Endothelial cell of umbilical vein (primary cell): ENCODE measurements around the gene DPP6. TPM values are rescaled to one million over a fixed set of nuclear protein-coding genes. Genes with fewer than 3 reads are reported as not detected.

Experiments used
- BruUV-seq: library from RNA; stranded (reverse); fragments of 400-500 nt; replicated peaks from 2 replicates; lab custom pipeline; 2021; lab: Mats Ljungman, UMichigan
- CTCF ChIA-PET: fragments of 300-600, 350-600 bp; sonication (Branson Sonifier 250); formaldehyde crosslinking; loops from one replicate; lab custom pipeline; 2021; ENCODE audit warnings: antibody characterized with exemption, inconsistent platforms; lab: Charles Lee
- POLR2A ChIA-PET: fragments of 300-600, 350-600 bp; sonication (Branson Sonifier 250); formaldehyde crosslinking; loops from one replicate; lab custom pipeline; 2021; ENCODE audit warnings: antibody characterized with exemption, inconsistent platforms; lab: Charles Lee
- DNase-seq: peaks from one replicate; pipeline ENCODE4 v3.0.0-alpha.2; 2011; ENCODE audit warnings: low read depth, low spot score
- FAIRE-seq: peaks from 2 replicates; lab custom pipeline; 2011; peaks lifted over from hg19 to GRCh38; lab: Jason Lieb, UNC
- H2AFZ ChIP-seq: 2 replicates; pipeline ENCODE4 v1.6.0; 2012; ENCODE audit warnings: low read depth, low read length, control low read depth, inconsistent platforms
- H3K27ac ChIP-seq: 2 replicates; pipeline ENCODE4 v1.5.1; 2011; ENCODE audit warnings: low read depth, mild to moderate bottlenecking, control low read depth, low read length, moderate library complexity; ENCODE audit not compliant: insufficient read depth
- H3K27me3 ChIP-seq, 2 experiments: 2 replicates each; pipeline versions ENCODE4 v1.6.0 to v1.6.1; 2011; ENCODE audit warnings: low read length in 2 of 2, mixed read lengths in 1 of 2; ENCODE audit not compliant: control insufficient read depth in 2 of 2, insufficient read depth in 2 of 2
- H3K36me3 ChIP-seq, 2 experiments: 2 replicates in 1 of 2; 3 replicates in 1 of 2; pipeline ENCODE4 v1.5.1; 2011; ENCODE audit warnings: low read length in 2 of 2, mild to moderate bottlenecking in 1 of 2, moderate library complexity in 1 of 2; ENCODE audit not compliant: control insufficient read depth in 2 of 2, insufficient read depth in 2 of 2; ENCODE audit errors: extremely low read depth in 1 of 2
- H3K4me1 ChIP-seq: 3 replicates; pipeline ENCODE4 v1.5.1; 2011; ENCODE audit warnings: mild to moderate bottlenecking, low read length; ENCODE audit not compliant: control insufficient read depth, insufficient read depth; ENCODE audit errors: extremely low read depth
- H3K4me2 ChIP-seq: 2 replicates; pipeline ENCODE4 v1.6.1; 2011; ENCODE audit warnings: low read length, control low read depth, mixed read lengths; ENCODE audit not compliant: insufficient read depth
- H3K4me3 ChIP-seq, 3 experiments: fragments of 200-600 bp in 1 of 3; sonication (generic), shearing (Covaris generic) in 1 of 3; replicated peaks in 1 of 3; 2 replicates each; pipeline ENCODE4 v1.5.1; 2011 to 2016; ENCODE audit warnings: control low read depth in 3 of 3, low read length in 3 of 3, mild to moderate bottlenecking in 2 of 3, inconsistent platforms in 1 of 3, low read depth in 1 of 3, moderate library complexity in 1 of 3; ENCODE audit not compliant: insufficient read depth in 1 of 3
- H3K79me2 ChIP-seq: 2 replicates; pipeline ENCODE4 v1.6.0; 2012; ENCODE audit warnings: low read length, inconsistent platforms; ENCODE audit not compliant: control insufficient read depth, insufficient read depth
- H3K9ac ChIP-seq: replicated peaks from 2 replicates; pipeline ENCODE3; 2011; ENCODE audit warnings: low read length, control low read depth; ENCODE audit not compliant: insufficient read depth; ENCODE audit errors: extremely low read depth
- H3K9me1 ChIP-seq: replicated peaks from 3 replicates; pipeline ENCODE4 v1.6.0; 2011; ENCODE audit warnings: mild to moderate bottlenecking, low read length; ENCODE audit not compliant: control insufficient read depth, insufficient read depth; ENCODE audit errors: extremely low read depth
- H3K9me3 ChIP-seq: replicated peaks from 2 replicates; pipeline ENCODE4 v1.5.1; 2012; ENCODE audit warnings: low read length, inconsistent platforms; ENCODE audit not compliant: control insufficient read depth, insufficient read depth
- H4K20me1 ChIP-seq: replicated peaks from 2 replicates; pipeline ENCODE3; 2011; ENCODE audit warnings: mild to moderate bottlenecking, low read length; ENCODE audit not compliant: control insufficient read depth, insufficient read depth; ENCODE audit errors: extremely low read depth
- EZH2 ChIP-seq: IDR thresholded peaks from 2 replicates; pipeline ENCODE4 v1.6.1; 2012; ENCODE audit warnings: borderline replicate concordance, low read depth, mild to moderate bottlenecking, moderate library complexity, low read length, inconsistent platforms; ENCODE audit not compliant: severe bottlenecking
- FOS ChIP-seq: IDR thresholded peaks from 2 replicates; pipeline ENCODE4 v1.6.1; 2011; ENCODE audit warnings: mild to moderate bottlenecking, low read length, moderate library complexity, borderline replicate concordance; ENCODE audit not compliant: insufficient read depth
- GATA2 ChIP-seq: IDR thresholded peaks from 2 replicates; pipeline ENCODE4 v1.7.0; 2011; ENCODE audit warnings: low read depth, mild to moderate bottlenecking, moderate library complexity, mixed read lengths, low read length; ENCODE audit not compliant: insufficient read length, insufficient read depth
- JUN ChIP-seq: IDR thresholded peaks from 2 replicates; pipeline ENCODE4 v1.6.1; 2011; ENCODE audit warnings: borderline replicate concordance, low read depth; ENCODE audit not compliant: insufficient read length, insufficient read depth
- MYC ChIP-seq: IDR thresholded peaks from one replicate; pipeline ENCODE4 v1.6.1; 2011; ENCODE audit warnings: mild to moderate bottlenecking, low read depth, low read length
- POLR2A ChIP-seq: IDR thresholded peaks from 2 replicates; pipeline ENCODE4 v1.6.1; 2012; ENCODE audit warnings: low read depth, mild to moderate bottlenecking, control low read depth, low read length
- POLR2AphosphoS5 ChIP-seq: IDR thresholded peaks from 2 replicates; pipeline ENCODE4 v1.6.1; 2012; ENCODE audit warnings: low read depth, mild to moderate bottlenecking, control low read depth, low read length, moderate library complexity; ENCODE audit not compliant: insufficient read depth
- dilution Hi-C: fragments of 300-500 bp; cut with MboI; formaldehyde crosslinking; loops from one replicate; pipeline ENCODE4 v1.15.0; 2019; ENCODE audit warnings: low sequenced_read_pairs; ENCODE audit not compliant: extremely low pct_ligation_motif_present
- intact Hi-C: fragments of 100-400 bp; cut with micrococcal nuclease; formaldehyde crosslinking; loops from one replicate; pipeline ENCODE4 v1.10.0; 2022
- polyA plus RNA-seq, 4 experiments: library from polyadenylated mRNA; depleted of rRNA in 3 of 4; stranded (reverse) in 3 of 4; unstranded in 1 of 4; fragments of >200 nt; gene quantifications; 2 replicates each; pipeline versions ENCODE4 v1.2.1 to v1.2.3, GENCODE V29; 2011 to 2012; ENCODE audit warnings: missing spikeins in 1 of 4
- total RNA-seq: library from RNA; stranded (reverse); gene quantifications from 2 replicates; pipeline ENCODE4 v1.2.3, GENCODE V29; 2021
- TF ChIP-seq, protein P1 (sequence below): IDR thresholded peaks from 2 replicates; pipeline ENCODE4 v1.6.1; 2011; ENCODE audit not compliant: insufficient read depth, insufficient read length
- TF ChIP-seq, protein P2 (sequence below), 2 donors: IDR thresholded peaks; 1 replicate in 1 of 2; 2 replicates in 1 of 2; pipeline ENCODE4 v1.5.1; 2011; ENCODE audit warnings: low read length in 2 of 2, mild to moderate bottlenecking in 2 of 2, moderate library complexity in 2 of 2, control low read depth in 1 of 2, inconsistent platforms in 1 of 2, low read depth in 1 of 2; ENCODE audit not compliant: insufficient read depth in 1 of 2; ENCODE audit errors: extremely low read depth in 1 of 2

DPP6 gene
- total and polyA plus RNA-seq, 2 donors (not counting 3 experiments of a cell fraction or from before 2014, with no cell fraction given): not detected

DNA sequence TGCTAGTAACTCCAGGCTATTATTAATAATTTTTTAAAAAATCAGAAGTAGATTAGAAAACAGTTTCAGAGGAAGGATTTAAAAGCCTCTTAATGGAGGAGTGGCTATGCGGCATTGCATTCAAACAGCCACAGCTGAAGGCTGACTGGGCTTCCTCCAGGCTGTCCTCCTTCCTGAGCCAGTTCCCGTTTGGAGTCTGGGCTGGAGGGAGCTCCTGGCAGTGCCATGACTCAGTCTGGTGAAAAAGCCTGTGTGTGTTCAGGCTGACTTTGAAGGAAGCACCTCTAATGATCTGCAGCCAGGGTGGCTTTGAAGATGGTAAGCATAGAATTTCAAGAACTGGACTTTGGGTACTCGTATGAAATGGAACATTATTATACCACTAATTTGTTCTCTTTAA lies 134.6 kb downstream of the DPP6 start:
- intact Hi-C loops: no loop called here
- no TSS peak for BruUV-seq
- H3K9me3 ChIP-seq: peaks cover 5% of the 10 kb centered on the region
- no peak overlapping the region for H3K9ac ChIP-seq
- H3K36me3 ChIP-seq: no peaks in the 10 kb centered on the region
- no peak overlapping the region for H2AFZ ChIP-seq
- ChIA-PET POLR2A (no interaction called here), CTCF (no interaction called here)
- H4K20me1 ChIP-seq: no peaks in the 10 kb centered on the region
- DNase-seq: no peak
- dilution Hi-C loops: no loop called here
- no peaks in the 10 kb centered on the region for H3K9me1 ChIP-seq
- H3K79me2 ChIP-seq: no peaks in the 10 kb centered on the region
- no peak overlapping the region for H3K27ac ChIP-seq
- no peak for FAIRE-seq
- no peaks in the 10 kb centered on the region for H3K4me1 ChIP-seq
- no peak overlapping the region for H3K4me3 ChIP-seq
- TF ChIP-seq FOS (no peak), MYC (no peak), POLR2AphosphoS5 (no peak), EZH2 (no peak)
- H3K4me2 ChIP-seq: no peak overlapping the region
- no peaks in the 10 kb centered on the region for H3K27me3 ChIP-seq

DNA sequence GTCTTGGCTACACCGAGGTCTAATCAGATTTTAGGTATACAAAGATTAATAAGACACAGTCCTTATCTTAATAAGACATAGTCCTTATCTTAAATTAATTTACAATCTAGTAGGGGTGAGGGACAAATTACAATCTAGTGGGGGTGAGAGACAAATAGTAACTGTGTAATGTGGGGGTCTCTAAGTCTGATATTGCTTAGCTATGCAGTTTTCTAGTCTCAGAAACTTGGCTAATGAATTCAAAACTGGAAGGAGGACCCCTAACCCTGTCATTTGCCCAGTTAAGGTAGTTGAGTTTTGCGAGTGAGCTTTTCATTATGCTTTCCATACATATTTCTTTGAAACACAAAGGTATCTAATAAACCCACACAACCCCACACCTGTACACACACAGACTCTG lies 136.1 kb downstream of the DPP6 start:
- intact Hi-C loops (no loop called here), dilution Hi-C loops (no loop called here)
- Histone ChIP-seq H3K27me3 (no peaks in the 10 kb centered on the region), H3K4me1 (no peaks in the 10 kb centered on the region), H3K4me3 (no peak overlapping the region), H2AFZ (no peak overlapping the region), H3K36me3 (no peaks in the 10 kb centered on the region), H3K9ac (no peak overlapping the region), H4K20me1 (no peaks in the 10 kb centered on the region), H3K4me2 (no peak overlapping the region), H3K9me3 (peaks cover 6% of the 10 kb centered on the region), H3K27ac (no peak overlapping the region), H3K9me1 (no peaks in the 10 kb centered on the region), H3K79me2 (no peaks in the 10 kb centered on the region)
- DNase-seq (no peak), FAIRE-seq (no peak)
- ChIA-PET CTCF (no interaction called here), POLR2A (no interaction called here)
- TF ChIP-seq MYC (no peak), POLR2AphosphoS5 (no peak), POLR2A (no peak), EZH2 (no peak), GATA2 (no peak), JUN (no peak), FOS (no peak)
- TF ChIP-seq, protein P1, sequence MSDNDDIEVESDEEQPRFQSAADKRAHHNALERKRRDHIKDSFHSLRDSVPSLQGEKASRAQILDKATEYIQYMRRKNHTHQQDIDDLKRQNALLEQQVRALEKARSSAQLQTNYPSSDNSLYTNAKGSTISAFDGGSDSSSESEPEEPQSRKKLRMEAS: no peak
- TF ChIP-seq, protein P2, sequence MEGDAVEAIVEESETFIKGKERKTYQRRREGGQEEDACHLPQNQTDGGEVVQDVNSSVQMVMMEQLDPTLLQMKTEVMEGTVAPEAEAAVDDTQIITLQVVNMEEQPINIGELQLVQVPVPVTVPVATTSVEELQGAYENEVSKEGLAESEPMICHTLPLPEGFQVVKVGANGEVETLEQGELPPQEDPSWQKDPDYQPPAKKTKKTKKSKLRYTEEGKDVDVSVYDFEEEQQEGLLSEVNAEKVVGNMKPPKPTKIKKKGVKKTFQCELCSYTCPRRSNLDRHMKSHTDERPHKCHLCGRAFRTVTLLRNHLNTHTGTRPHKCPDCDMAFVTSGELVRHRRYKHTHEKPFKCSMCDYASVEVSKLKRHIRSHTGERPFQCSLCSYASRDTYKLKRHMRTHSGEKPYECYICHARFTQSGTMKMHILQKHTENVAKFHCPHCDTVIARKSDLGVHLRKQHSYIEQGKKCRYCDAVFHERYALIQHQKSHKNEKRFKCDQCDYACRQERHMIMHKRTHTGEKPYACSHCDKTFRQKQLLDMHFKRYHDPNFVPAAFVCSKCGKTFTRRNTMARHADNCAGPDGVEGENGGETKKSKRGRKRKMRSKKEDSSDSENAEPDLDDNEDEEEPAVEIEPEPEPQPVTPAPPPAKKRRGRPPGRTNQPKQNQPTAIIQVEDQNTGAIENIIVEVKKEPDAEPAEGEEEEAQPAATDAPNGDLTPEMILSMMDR (IDR thresholded peaks at IDR 0.05; ENCODE audit: extremely low read depth in 1 of 2, insufficient read depth in 1 of 2, low read depth in 1 of 2, low read length in 2 of 2): no peak
- no TSS peak for BruUV-seq
